ENCODE data around the gene LITAFD. TPM values are rescaled to one million over a fixed set of nuclear protein-coding genes. Genes with fewer than 3 reads are reported as not detected.

LITAFD gene
- total and polyA plus RNA-seq, 2 of the 4 experiments (the other 2 are of a cell fraction) = not detected

GRCh38 chr16:8908810-8909468 lies 26.8 kb downstream of the LITAFD start:
- Histone ChIP-seq H3K56ac (ENCODE audit: extremely low read depth, insufficient read depth, low read length) (no peak overlapping the region), H2AK5ac (ENCODE audit: low read depth, low read length) (no peak overlapping the region), H3K27ac (ENCODE audit: insufficient read depth, low read length) (no peak overlapping the region), H3K9me3 (ENCODE audit: control insufficient read depth, insufficient read depth, low read length) (no peaks in the 10 kb centered on the region), H2BK5ac (ENCODE audit: low read depth, low read length, poor library complexity, severe bottlenecking) (no peak overlapping the region), H2BK120ac (ENCODE audit: low read depth, low read length) (no peak overlapping the region), H3K4ac (ENCODE audit: low read depth, low read length) (no peak overlapping the region), H2BK15ac (ENCODE audit: low read depth, low read length) (no peak overlapping the region), H3K4me3 (ENCODE audit: insufficient read depth, low read depth, low read length) (no peak overlapping the region), H4K5ac (ENCODE audit: low read depth, low read length) (no peak overlapping the region), H2AFZ (replicated peaks; ENCODE audit: low read length, poor library complexity) (no peak overlapping the region), H3K9ac (ENCODE audit: low read depth, low read length) (no peak overlapping the region), H3K4me2 (ENCODE audit: low read depth, low read length) (no peak overlapping the region), H3K9me1 (ENCODE audit: insufficient read depth, low read length) (peaks cover 3% of the 10 kb centered on the region; the same call in 1 of the 2 replicates), H3K27me3 (ENCODE audit: control insufficient read depth, insufficient read depth, low read length) (no peaks in the 10 kb centered on the region), H4K91ac (ENCODE audit: insufficient read depth, low read depth, low read length) (no peak overlapping the region), H2AK9ac (replicated peaks; ENCODE audit: low read depth, low read length, poor library complexity) (no peak overlapping the region), H3K4me1 (ENCODE audit: control insufficient read depth, insufficient read depth, low read length) (no peaks in the 10 kb centered on the region), H3K79me1 (ENCODE audit: low read depth in 1 of 2, low read length in 2 of 2) (peaks cover 36 to 54% of the 10 kb centered on the region in 2 experiments; a peak in 3 of 4 replicates), H3K14ac (replicated peaks; ENCODE audit: low read depth, low read length) (no peak overlapping the region), H3K18ac (ENCODE audit: low read depth, low read length) (no peak overlapping the region), H3K23ac (ENCODE audit: low read depth, low read length) (no peak overlapping the region), H3K36me3 (ENCODE audit: control insufficient read depth, insufficient read depth, low read length) (peaks cover 56% of the 10 kb centered on the region), H4K20me1 (ENCODE audit: insufficient read depth, low read length) (peaks cover 17% of the 10 kb centered on the region), H4K8ac (ENCODE audit: low read depth in 2 of 2, low read length in 2 of 2) (no peak overlapping the region), H2BK20ac (ENCODE audit: low read depth, low read length) (no peak overlapping the region)
- TF ChIP-seq MAFK (IDR thresholded peaks at IDR 0.05; ENCODE audit: low read depth, low read length) = peak; percentile 78
- TF ChIP-seq RCOR1 (IDR thresholded peaks at IDR 0.05; ENCODE audit: insufficient replicate concordance, low read length) = no peak
- 93% methylated on average over 6 of the region's 8 CpGs; no CpG with 5 or more reads in 1 of the 2 experiments for WGBS, 2 experiments (ENCODE audit: extremely low coverage in 2 of 2, insufficient read length in 1 of 2)
- ChIA-PET CTCF (interaction anchor here (0.6 to 1.5 kb wide), 3 partner anchors 10 to 100 kb away, joined by 3 to 8 read pairs (median 6); no protein-coding TSS in a partner anchor), POLR2A (ENCODE audit: unreplicated experiment) (no interaction called here)
- in situ Hi-C loops (cut with MboI; ENCODE audit: low sequenced_read_pairs) (loop anchor here (5.0 kb wide), 1 partner anchor 98 kb away; no protein-coding TSS in a partner anchor), dilution Hi-C loops (cut with HindIII; ENCODE audit: low sequenced_read_pairs, unreplicated experiment) (no loop called here), intact Hi-C loops (cut with micrococcal nuclease) (loop anchor here (10.0 kb wide), 1 partner anchor 186 kb away; the partner anchor contains the start of gene HAPSTR1)
- ATAC-seq (ENCODE audit: low read depth) (no peak), DNase-seq (no peak)
- no TSS peak for BruUV-seq (replicated peaks)
